Astrocyte of the cerebellum (primary cell): ENCODE data around the gene MRPL20.
"Not testable (repeated sequence)": the region's sequence is repeated elsewhere in the genome, so short reads cannot be mapped to it uniquely, and the experiment has no call there.

Experiments used
- DNase-seq: peaks from one replicate; pipeline ENCODE4 v3.0.0-alpha.2; 2011; ENCODE audit warnings: low read depth
- H3K4me3 ChIP-seq: 2 replicates; pipeline ENCODE4 v1.5.1; 2011; ENCODE audit warnings: mild to moderate bottlenecking, low read depth, low read length, moderate library complexity
- CTCF ChIP-seq: IDR thresholded peaks from 2 replicates; pipeline ENCODE4 v1.5.1; 2012; ENCODE audit warnings: low read length, low read depth, moderate library complexity, mild to moderate bottlenecking; ENCODE audit errors: missing control alignments
- in situ Hi-C: cut with HindIII; loops from 2 replicates; pipeline ENCODE4 v1.10.0; 2017; ENCODE audit warnings: low sequenced_read_pairs

Gene MRPL20

DNA sequence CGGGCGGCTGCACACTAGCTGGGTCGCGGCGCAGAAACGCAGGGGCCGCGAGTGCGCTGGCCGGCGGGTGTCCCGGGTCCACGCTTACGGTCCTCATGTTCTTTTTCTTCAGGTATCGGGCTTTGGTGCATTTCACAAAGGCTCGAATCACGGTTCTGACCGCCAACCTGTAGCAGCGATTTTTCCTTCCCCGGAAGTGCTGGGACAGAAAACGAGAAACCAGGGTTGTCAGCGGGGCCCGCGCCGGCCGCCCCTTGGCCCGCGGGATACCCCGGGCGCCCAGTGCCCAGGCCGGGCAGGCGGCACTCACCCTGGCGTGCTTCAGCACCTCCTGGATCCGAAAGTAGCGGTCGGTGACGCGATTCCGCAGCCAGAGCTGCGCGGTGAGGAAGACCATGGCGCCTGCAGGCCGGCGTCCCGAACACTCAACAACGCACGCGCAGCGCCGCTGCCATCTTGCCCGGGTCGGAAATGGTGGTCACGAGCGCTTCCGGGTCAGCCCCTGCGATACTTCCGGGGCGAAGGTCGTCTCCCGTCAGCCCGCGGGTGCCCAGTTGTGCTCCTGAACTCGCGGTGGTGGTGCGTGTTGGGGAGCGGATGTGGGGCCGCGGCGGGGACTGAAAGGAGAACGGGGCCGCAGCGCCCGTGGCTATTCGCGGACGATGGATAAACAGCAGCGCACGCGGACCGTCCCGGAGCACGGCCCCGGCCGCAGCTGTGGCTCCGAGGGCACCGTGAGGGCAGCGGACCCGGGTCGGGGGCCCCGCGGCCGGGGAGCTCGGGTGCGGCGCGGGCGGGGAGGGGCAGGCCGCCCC, at the start of gene MRPL20:
MRPL20 (minus strand) TSS at position 473 of the 815 bp plus-strand sequence; CDS start at position 397, 76 bp downstream.
- TF ChIP-seq CTCF, result no peak
- DNase-seq, result peak; percentile 65
- peak within 1 kb of the TSS; percentile 92 for H3K4me3 ChIP-seq
- in situ Hi-C loops, result no loop called here

- in situ Hi-C loops, H3K4me3 ChIP-seq, DNase-seq: not testable (repeated sequence)
These were observed 49.7 kb upstream of the MRPL20 start for GRCh38 chr1:1456683-1457255.

DNA sequence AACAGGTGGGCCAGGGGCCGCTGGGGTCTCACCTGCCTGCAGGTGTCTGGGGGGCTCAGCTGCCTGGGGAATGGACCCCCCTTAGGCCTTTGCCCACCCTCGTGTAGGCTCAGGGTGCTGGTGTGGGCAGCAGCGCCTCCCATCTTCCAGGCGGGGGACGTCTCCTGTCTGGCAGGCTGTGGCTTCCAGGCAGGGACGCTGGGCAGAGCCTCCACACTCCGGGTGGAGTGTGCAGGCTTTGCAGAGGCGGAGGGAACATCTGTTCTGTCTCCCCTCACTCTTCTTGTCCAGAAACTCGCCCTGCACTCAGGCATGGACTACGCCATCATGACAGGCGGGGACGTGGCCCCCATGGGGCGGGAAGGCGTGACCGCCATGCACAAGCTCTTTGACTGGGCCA, 48.8 kb upstream of the MRPL20 start:
- in situ Hi-C loops, DNase-seq, H3K4me3 ChIP-seq: not testable (repeated sequence)

DNA sequence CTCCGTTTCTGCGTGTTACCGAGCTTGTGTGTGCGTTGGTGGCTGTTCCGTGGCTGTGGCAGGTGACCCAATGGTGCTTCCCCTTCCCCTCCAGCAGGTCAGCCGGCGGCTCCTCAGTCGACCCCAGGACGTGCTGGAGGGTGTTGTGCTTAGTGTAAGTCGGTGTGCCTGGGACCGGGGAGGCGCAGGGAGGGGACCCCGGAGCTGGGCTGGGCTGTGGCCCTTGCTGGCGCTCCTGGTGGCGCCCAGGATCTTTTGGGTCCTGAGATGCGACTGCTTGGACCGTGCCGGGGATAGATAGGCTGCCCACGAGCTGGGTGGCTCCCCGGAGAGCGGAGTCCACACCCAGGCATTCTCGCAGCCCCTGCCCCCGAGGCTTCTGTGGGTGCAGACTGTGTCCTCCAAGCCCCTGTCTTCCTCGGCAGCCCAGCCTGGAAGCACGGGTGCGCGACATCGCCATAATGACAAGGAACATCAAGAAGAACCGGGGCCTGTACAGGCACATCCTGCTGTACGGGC, 48.3 kb upstream of the MRPL20 start:
- no peak for TF ChIP-seq CTCF
- DNase-seq, result no peak
- H3K4me3 ChIP-seq, result no peak overlapping the region
- in situ Hi-C loops, result no loop called here

- H3K4me3 ChIP-seq, DNase-seq, in situ Hi-C loops: not testable (repeated sequence)
These were observed 47.4 kb upstream of the MRPL20 start for GRCh38 chr1:1454286-1455056.

- TF ChIP-seq CTCF, result no peak
- no peak for DNase-seq
- in situ Hi-C loops, result no loop called here
- H3K4me3 ChIP-seq, result no peak overlapping the region
These were observed 45.8 kb upstream of the MRPL20 start for GRCh38 chr1:1452882-1453281.

GRCh38 chr1:1452365-1452739, 45.3 kb upstream of the MRPL20 start:
- in situ Hi-C loops, H3K4me3 ChIP-seq, DNase-seq: not testable (repeated sequence)

GRCh38 chr1:1451696-1452364, 44.7 kb upstream of the MRPL20 start:
- TF ChIP-seq CTCF, result no peak
- no peak overlapping the region for H3K4me3 ChIP-seq
- no peak for DNase-seq
- in situ Hi-C loops, result no loop called here

- in situ Hi-C loops, H3K4me3 ChIP-seq, DNase-seq: not testable (repeated sequence)
These were observed 43.5 kb upstream of the MRPL20 start for GRCh38 chr1:1450616-1451015.
